Caco-2 (cell line): Measurements from ENCODE around the gene PSMC5. TPM values are rescaled to one million over a fixed set of nuclear protein-coding genes. Genes with fewer than 3 reads are reported as not detected.
A peak's percentile ranks its signal among the peaks of the same experiment; 100 is the strongest.

Experiments used
- BruUV-seq: library from RNA; stranded (reverse); fragments of 400-500 nt; replicated peaks from 2 replicates; lab custom pipeline; 2021; lab: Mats Ljungman, UMichigan
- CTCF ChIA-PET: fragments of 300-600 bp; sonication (Branson Sonifier 250); formaldehyde crosslinking; loops from one replicate; lab custom pipeline; 2022; ENCODE audit warnings: antibody characterized with exemption; lab: Charles Lee
- POLR2A ChIA-PET: fragments of 300-600 bp; sonication (Branson Sonifier 250); formaldehyde crosslinking; loops from one replicate; lab custom pipeline; 2022; ENCODE audit warnings: antibody characterized with exemption; lab: Charles Lee
- DNase-seq, 2 experiments: peaks; one replicate each; pipeline versions ENCODE4 v3.0.0 to v3.0.0-alpha.2; 2020 to 2022
- H3K27me3 ChIP-seq: replicated peaks from 2 replicates; pipeline ENCODE4 v1.6.0; 2011; ENCODE audit warnings: low read length; ENCODE audit not compliant: control insufficient read depth, insufficient read depth
- H3K36me3 ChIP-seq: 2 replicates; pipeline ENCODE4 v1.5.1; 2011; ENCODE audit warnings: low read length; ENCODE audit not compliant: control insufficient read depth, insufficient read depth
- H3K4me1 ChIP-seq: fragments of 250-450 bp; sonication (Bioruptor Pico); 2 replicates; pipeline ENCODE4 v1.5.1; 2020; ENCODE audit warnings: mild to moderate bottlenecking
- H3K4me3 ChIP-seq: 2 replicates; pipeline ENCODE4 v1.5.1; 2011; ENCODE audit warnings: low read depth, mild to moderate bottlenecking, control low read depth, low read length
- H3K9me3 ChIP-seq: fragments of 250-450 bp; sonication (Bioruptor Pico); 2 replicates; pipeline ENCODE4 v1.5.1; 2020; ENCODE audit warnings: mild to moderate bottlenecking, moderate library complexity
- H3K27ac Mint-ChIP-seq: one replicate; pipeline ENCODE4 v1.8.0; 2022; ENCODE audit warnings: mixed read lengths; ENCODE audit not compliant: unreplicated experiment
- H3K27me3 Mint-ChIP-seq: one replicate; pipeline ENCODE4 v1.8.0; 2022; ENCODE audit warnings: mixed read lengths; ENCODE audit not compliant: insufficient read depth, unreplicated experiment
- H3K36me3 Mint-ChIP-seq: one replicate; pipeline ENCODE4 v1.8.0; 2022; ENCODE audit warnings: mild to moderate bottlenecking, mixed read lengths; ENCODE audit not compliant: insufficient read depth, unreplicated experiment
- H3K4me1 Mint-ChIP-seq: one replicate; pipeline ENCODE4 v1.8.0; 2022; ENCODE audit warnings: low read depth, mixed read lengths; ENCODE audit not compliant: unreplicated experiment
- H3K4me3 Mint-ChIP-seq: one replicate; pipeline ENCODE4 v1.8.0; 2022; ENCODE audit warnings: mild to moderate bottlenecking, moderate library complexity, mixed read lengths; ENCODE audit not compliant: unreplicated experiment
- H3K9me3 Mint-ChIP-seq: one replicate; pipeline ENCODE4 v1.8.0; 2022; ENCODE audit warnings: mixed read lengths; ENCODE audit not compliant: unreplicated experiment
- intact Hi-C: fragments of 100-400 bp; cut with micrococcal nuclease; formaldehyde crosslinking; loops from one replicate; pipeline ENCODE4 v1.10.0; 2022; ENCODE audit not compliant: unreplicated experiment
- total RNA-seq: library from RNA; stranded (reverse); gene quantifications from 2 replicates; pipeline ENCODE4 v1.2.3, GENCODE V29; 2022
- TF ChIP-seq, protein P1 (sequence below), 2 experiments: fragments of 200-600 bp in 1 of 2; IDR thresholded peaks; 1 replicate in 1 of 2; 2 replicates in 1 of 2; pipeline versions ENCODE4 v1.5.1 to v1.8.0; 2011 to 2022; ENCODE audit warnings: antibody characterized with exemption in 1 of 2, control low read depth in 1 of 2, inconsistent platforms in 1 of 2, low read depth in 1 of 2, low read length in 1 of 2, mild to moderate bottlenecking in 1 of 2, moderate library complexity in 1 of 2; ENCODE audit not compliant: insufficient read depth in 1 of 2, severe bottlenecking in 1 of 2, unreplicated experiment in 1 of 2

The PSMC5 gene
- total RNA-seq, 1 experiment from 2014 or later, result 197 TPM

DNA sequence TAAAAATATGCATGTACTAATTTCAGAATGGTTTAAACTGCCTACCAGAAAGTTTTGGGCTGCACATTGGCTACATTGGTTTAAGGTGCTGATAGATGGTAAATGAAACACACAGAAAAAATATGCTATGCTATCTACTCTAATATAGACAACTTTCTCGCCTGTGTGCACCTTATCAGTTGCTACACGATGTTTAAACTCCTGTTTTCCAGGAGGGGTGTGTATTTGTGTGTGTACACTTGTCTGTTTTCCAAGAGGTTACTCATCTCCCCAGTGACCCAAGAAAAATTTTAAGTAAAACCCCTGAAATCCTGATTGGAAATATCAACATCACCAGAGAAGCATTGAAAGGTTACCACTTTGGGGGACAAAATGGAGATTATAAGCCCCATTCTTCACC, 21.6 kb upstream of the PSMC5 start:
- Histone ChIP-seq H3K4me3 (no peak overlapping the region), H3K36me3 (no peaks in the 10 kb centered on the region; the same call in none of the 2 replicates), H3K4me1 (peaks cover 8% of the 10 kb centered on the region), H3K9me3 (no peaks in the 10 kb centered on the region), H3K27me3 (no peaks in the 10 kb centered on the region)
- Mint-ChIP-seq H3K27me3 (no peaks in the 10 kb centered on the region), H3K36me3 (peaks cover 90% of the 10 kb centered on the region), H3K4me3 (no peak overlapping the region), H3K27ac (no peak overlapping the region), H3K4me1 (peaks cover 18% of the 10 kb centered on the region), H3K9me3 (no peaks in the 10 kb centered on the region)
- TSS peak; percentile 8 for BruUV-seq
- DNase-seq, result no peak
- intact Hi-C loops, result no loop called here
- CTCF ChIA-PET, result no interaction called here
- POLR2A ChIA-PET, result no interaction called here
- TF ChIP-seq, protein P1, sequence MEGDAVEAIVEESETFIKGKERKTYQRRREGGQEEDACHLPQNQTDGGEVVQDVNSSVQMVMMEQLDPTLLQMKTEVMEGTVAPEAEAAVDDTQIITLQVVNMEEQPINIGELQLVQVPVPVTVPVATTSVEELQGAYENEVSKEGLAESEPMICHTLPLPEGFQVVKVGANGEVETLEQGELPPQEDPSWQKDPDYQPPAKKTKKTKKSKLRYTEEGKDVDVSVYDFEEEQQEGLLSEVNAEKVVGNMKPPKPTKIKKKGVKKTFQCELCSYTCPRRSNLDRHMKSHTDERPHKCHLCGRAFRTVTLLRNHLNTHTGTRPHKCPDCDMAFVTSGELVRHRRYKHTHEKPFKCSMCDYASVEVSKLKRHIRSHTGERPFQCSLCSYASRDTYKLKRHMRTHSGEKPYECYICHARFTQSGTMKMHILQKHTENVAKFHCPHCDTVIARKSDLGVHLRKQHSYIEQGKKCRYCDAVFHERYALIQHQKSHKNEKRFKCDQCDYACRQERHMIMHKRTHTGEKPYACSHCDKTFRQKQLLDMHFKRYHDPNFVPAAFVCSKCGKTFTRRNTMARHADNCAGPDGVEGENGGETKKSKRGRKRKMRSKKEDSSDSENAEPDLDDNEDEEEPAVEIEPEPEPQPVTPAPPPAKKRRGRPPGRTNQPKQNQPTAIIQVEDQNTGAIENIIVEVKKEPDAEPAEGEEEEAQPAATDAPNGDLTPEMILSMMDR (IDR thresholded peaks at IDR 0.05; ENCODE audit: insufficient read depth in 1 of 2, low read depth in 1 of 2, low read length in 1 of 2, severe bottlenecking in 1 of 2, unreplicated experiment in 1 of 2), result no peak

DNA sequence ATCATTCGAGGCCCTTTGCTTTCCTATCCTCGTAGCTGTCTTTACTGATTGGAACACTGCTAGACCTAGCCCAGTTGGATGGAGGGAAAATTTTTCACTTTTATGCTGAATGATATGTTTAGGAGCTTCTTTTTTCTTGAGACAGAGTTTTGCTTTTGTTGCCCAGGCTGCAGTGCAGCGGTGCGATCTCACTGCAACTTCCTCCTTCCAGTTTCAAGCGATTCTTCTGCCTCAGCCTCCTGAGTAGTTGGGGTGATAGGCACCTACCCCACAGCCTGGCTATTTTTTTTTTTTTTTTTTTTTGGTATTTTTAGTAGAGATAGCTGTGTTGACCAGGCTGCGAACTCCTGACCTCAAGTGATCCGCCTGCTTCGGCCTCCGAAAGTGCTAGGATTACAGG, 17.3 kb upstream of the PSMC5 start:
- ChIA-PET POLR2A (interaction anchor here (0.6 to 1.6 kb wide), 4 partner anchors 9 to 36 kb away, joined by 4 to 7 read pairs (median 5); partner anchors contain the start of genes CCDC47, DDX42 and PSMC5), CTCF (interaction anchor here (0.6 to 1.5 kb wide), 3 partner anchors 34 to 198 kb away, joined by 3 read pairs; no protein-coding TSS in a partner anchor)
- Mint-ChIP-seq H3K4me1 (peaks cover 18% of the 10 kb centered on the region), H3K27me3 (no peaks in the 10 kb centered on the region), H3K9me3 (no peaks in the 10 kb centered on the region), H3K4me3 (no peak overlapping the region), H3K27ac (peak overlapping the region; percentile 26), H3K36me3 (peaks cover 100% of the 10 kb centered on the region)
- peaks cover 8% of the 10 kb centered on the region for H3K4me1 ChIP-seq
- no peak for DNase-seq
- TF ChIP-seq, protein P1 (IDR thresholded peaks at IDR 0.05; ENCODE audit: insufficient read depth in 1 of 2, low read depth in 1 of 2, low read length in 1 of 2, severe bottlenecking in 1 of 2, unreplicated experiment in 1 of 2), result no peak
- H3K9me3 ChIP-seq, result no peaks in the 10 kb centered on the region
- H3K4me3 ChIP-seq, result no peak overlapping the region
- no peaks in the 10 kb centered on the region for H3K27me3 ChIP-seq
- H3K36me3 ChIP-seq, result peaks cover 5% of the 10 kb centered on the region
- intact Hi-C loops, result no loop called here
- no TSS peak for BruUV-seq

DNA sequence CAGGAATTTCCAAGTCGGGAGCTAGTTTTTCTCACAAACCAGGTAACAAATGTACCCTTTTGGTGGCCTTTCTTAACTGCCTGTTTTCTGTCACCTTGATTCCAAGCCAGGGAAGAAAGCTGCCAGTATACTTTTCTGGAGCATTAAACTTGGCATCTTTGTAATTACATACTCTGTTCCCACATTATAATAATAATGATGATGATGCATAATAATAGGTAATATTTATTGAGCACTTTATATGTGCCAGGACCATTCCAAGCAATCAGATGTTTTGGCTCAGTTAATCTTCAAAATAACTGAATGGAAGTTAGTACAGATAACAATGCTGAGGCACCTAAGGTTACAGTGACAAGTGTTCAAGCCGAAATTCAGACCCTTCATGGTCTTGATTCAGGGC, 11.1 kb upstream of the PSMC5 start:
- Histone ChIP-seq H3K4me3 (no peak overlapping the region), H3K4me1 (peaks cover 15% of the 10 kb centered on the region), H3K36me3 (peaks cover 11% of the 10 kb centered on the region), H3K9me3 (no peaks in the 10 kb centered on the region), H3K27me3 (no peaks in the 10 kb centered on the region)
- CTCF ChIA-PET, result no interaction called here
- no peaks in the 10 kb centered on the region for H3K9me3 Mint-ChIP-seq
- TF ChIP-seq, protein P1 (IDR thresholded peaks at IDR 0.05; ENCODE audit: insufficient read depth in 1 of 2, low read depth in 1 of 2, low read length in 1 of 2, severe bottlenecking in 1 of 2, unreplicated experiment in 1 of 2), result no peak
- POLR2A ChIA-PET, result interaction anchor here (0.6 kb wide), 1 partner anchor 12 kb away, joined by 3 read pairs; no protein-coding TSS in a partner anchor
- no peak overlapping the region for H3K4me3 Mint-ChIP-seq
- no peak for DNase-seq
- H3K36me3 Mint-ChIP-seq, result peaks cover 100% of the 10 kb centered on the region
- H3K27me3 Mint-ChIP-seq, result no peaks in the 10 kb centered on the region
- peaks cover 20% of the 10 kb centered on the region for H3K4me1 Mint-ChIP-seq
- intact Hi-C loops, result no loop called here
- BruUV-seq, result no TSS peak
- H3K27ac Mint-ChIP-seq, result no peak overlapping the region
